Measurements from ENCODE around the gene EXT2.

Gene EXT2

DNA sequence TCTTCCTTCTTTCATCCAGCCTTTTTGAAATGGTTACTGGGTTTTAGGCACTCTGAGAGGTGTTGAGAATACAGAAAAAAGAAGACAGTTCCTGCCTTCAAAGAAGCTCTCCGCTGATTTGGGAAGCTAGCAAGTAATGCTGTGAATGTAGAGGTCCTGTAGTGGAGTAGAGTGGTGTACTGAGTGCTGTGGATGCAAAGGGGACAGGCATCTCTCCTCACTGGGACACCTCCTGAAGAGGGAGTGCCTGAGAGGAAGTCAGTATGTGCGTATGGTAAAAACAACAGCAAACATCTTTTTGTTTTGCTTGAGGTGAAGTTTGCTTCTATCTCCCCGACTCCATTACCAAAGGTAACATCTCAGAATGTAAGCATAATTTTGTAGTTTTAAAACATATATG lies 77.5 kb downstream of the EXT2 start:
- H3K9me3 ChIP-seq (ENCODE audit: control insufficient read depth, insufficient read depth, low read length), result no peaks in the 10 kb centered on the region
- H3K36me3 ChIP-seq (ENCODE audit: control insufficient read depth, low read length), result no peaks in the 10 kb centered on the region
- TF ChIP-seq, protein P1, sequence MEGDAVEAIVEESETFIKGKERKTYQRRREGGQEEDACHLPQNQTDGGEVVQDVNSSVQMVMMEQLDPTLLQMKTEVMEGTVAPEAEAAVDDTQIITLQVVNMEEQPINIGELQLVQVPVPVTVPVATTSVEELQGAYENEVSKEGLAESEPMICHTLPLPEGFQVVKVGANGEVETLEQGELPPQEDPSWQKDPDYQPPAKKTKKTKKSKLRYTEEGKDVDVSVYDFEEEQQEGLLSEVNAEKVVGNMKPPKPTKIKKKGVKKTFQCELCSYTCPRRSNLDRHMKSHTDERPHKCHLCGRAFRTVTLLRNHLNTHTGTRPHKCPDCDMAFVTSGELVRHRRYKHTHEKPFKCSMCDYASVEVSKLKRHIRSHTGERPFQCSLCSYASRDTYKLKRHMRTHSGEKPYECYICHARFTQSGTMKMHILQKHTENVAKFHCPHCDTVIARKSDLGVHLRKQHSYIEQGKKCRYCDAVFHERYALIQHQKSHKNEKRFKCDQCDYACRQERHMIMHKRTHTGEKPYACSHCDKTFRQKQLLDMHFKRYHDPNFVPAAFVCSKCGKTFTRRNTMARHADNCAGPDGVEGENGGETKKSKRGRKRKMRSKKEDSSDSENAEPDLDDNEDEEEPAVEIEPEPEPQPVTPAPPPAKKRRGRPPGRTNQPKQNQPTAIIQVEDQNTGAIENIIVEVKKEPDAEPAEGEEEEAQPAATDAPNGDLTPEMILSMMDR (IDR thresholded peaks at IDR 0.05; ENCODE audit: low read depth, low read length, poor library complexity, severe bottlenecking), result no peak
- no peak for TF ChIP-seq EZH2phosphoT487 (IDR thresholded peaks at IDR 0.05; ENCODE audit: borderline replicate concordance, low read length)
- no peak overlapping the region for H3K4me3 ChIP-seq (ENCODE audit: low read length)
- H3F3A ChIP-seq (ENCODE audit: control insufficient read depth, insufficient read depth), result no peaks in the 10 kb centered on the region
- H3K9me2 ChIP-seq (replicated peaks; ENCODE audit: control insufficient read depth, low read length), result no peaks in the 10 kb centered on the region
- no peak overlapping the region for H3K27ac ChIP-seq (ENCODE audit: low read depth, low read length)
- no peaks in the 10 kb centered on the region for H3K27me3 ChIP-seq (ENCODE audit: control insufficient read depth, low read length)
- no peaks in the 10 kb centered on the region for H3K4me1 ChIP-seq (ENCODE audit: control insufficient read depth, low read length)
- H3K79me2 ChIP-seq (ENCODE audit: control insufficient read depth, low read length), result no peaks in the 10 kb centered on the region
- H3K4me2 ChIP-seq (ENCODE audit: low read length), result no peak overlapping the region
- no peaks in the 10 kb centered on the region for H4K20me1 ChIP-seq (ENCODE audit: control insufficient read depth, insufficient read depth, low read depth, low read length)

DNA sequence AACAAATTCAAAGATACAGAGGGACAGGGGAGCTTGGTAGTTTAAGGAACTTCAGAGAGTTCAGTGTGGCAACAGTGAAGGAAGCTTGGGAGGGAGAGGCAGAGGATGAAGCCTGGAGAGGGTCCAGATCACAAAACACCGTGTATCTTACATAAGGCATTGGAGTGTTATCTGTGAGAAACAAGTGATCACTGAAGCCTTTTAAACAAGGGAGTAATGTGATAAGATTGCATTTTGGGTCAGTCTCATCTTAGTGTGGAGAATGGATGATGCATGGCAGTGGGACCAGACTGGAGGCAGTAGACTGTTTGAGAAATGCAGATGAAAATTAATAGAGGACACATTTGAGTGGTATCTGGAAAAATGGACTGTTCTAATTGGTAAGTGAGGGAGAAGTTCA lies 79.4 kb downstream of the EXT2 start:
- no peak overlapping the region for H3K27ac ChIP-seq (ENCODE audit: low read depth, low read length)
- no peaks in the 10 kb centered on the region for H3K79me2 ChIP-seq (ENCODE audit: control insufficient read depth, low read length)
- no peaks in the 10 kb centered on the region for H3F3A ChIP-seq (ENCODE audit: control insufficient read depth, insufficient read depth)
- H3K4me3 ChIP-seq (ENCODE audit: low read length), result no peak overlapping the region
- no peaks in the 10 kb centered on the region for H4K20me1 ChIP-seq (ENCODE audit: control insufficient read depth, insufficient read depth, low read depth, low read length)
- H3K27me3 ChIP-seq (ENCODE audit: control insufficient read depth, low read length), result no peaks in the 10 kb centered on the region
- H3K4me1 ChIP-seq (ENCODE audit: control insufficient read depth, low read length), result no peaks in the 10 kb centered on the region
- H3K4me2 ChIP-seq (ENCODE audit: low read length), result no peak overlapping the region
- no peaks in the 10 kb centered on the region for H3K36me3 ChIP-seq (ENCODE audit: control insufficient read depth, low read length)
- TF ChIP-seq, protein P1 (IDR thresholded peaks at IDR 0.05; ENCODE audit: low read depth, low read length, poor library complexity, severe bottlenecking), result no peak
- TF ChIP-seq EZH2phosphoT487 (IDR thresholded peaks at IDR 0.05; ENCODE audit: borderline replicate concordance, low read length), result no peak
- no peaks in the 10 kb centered on the region for H3K9me2 ChIP-seq (replicated peaks; ENCODE audit: control insufficient read depth, low read length)
- H3K9me3 ChIP-seq (ENCODE audit: control insufficient read depth, insufficient read depth, low read length), result no peaks in the 10 kb centered on the region

DNA sequence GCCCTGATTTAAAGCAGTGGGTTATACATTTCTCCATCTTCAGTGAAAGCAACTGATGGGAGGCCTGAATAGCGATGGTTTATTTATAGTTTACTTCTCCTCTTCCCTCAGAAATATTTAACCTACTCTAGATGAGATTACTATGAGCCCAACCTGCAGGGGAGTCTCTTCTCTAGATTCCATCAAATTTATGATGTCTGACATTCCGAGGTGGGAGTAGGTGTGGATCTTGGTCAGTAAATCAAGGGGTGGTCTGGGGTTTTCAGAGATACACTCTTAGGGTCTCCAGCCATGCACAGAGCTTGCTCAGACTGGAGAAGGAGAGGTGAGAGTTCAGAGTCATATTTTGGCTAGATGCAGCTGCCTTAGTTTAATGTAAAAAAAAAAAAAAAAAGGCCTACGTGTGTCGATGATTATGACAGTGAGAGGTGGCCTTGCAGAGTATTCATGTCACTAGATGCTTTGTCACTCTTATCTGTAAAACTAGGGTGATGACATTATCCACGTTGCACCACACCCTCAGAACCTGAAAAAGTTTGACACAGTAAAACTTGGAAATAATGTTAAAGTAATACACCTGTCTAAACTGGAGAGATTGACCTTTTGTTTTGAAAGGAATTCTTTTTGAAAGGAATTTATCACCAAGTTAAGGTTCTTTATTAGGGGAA lies 81.2 kb downstream of the EXT2 start:
- Histone ChIP-seq H3K27ac (ENCODE audit: low read depth, low read length) (no peak overlapping the region), H3K4me3 (ENCODE audit: low read length) (no peak overlapping the region), H4K20me1 (ENCODE audit: control insufficient read depth, insufficient read depth, low read depth, low read length) (no peaks in the 10 kb centered on the region)

More for the DNA sequence above, 81.2 kb downstream of the EXT2 start:
- TF ChIP-seq EZH2phosphoT487 (IDR thresholded peaks at IDR 0.05; ENCODE audit: borderline replicate concordance, low read length), result no peak
- TF ChIP-seq, protein P1 (IDR thresholded peaks at IDR 0.05; ENCODE audit: low read depth, low read length, poor library complexity, severe bottlenecking), result no peak
- no peaks in the 10 kb centered on the region for H3K27me3 ChIP-seq (ENCODE audit: control insufficient read depth, low read length)
- no peaks in the 10 kb centered on the region for H3F3A ChIP-seq (ENCODE audit: control insufficient read depth, insufficient read depth)
- H3K9me2 ChIP-seq (replicated peaks; ENCODE audit: control insufficient read depth, low read length), result no peaks in the 10 kb centered on the region
- no peak overlapping the region for H3K4me2 ChIP-seq (ENCODE audit: low read length)
- no peaks in the 10 kb centered on the region for H3K4me1 ChIP-seq (ENCODE audit: control insufficient read depth, low read length)
- H3K9me3 ChIP-seq (ENCODE audit: control insufficient read depth, insufficient read depth, low read length), result no peaks in the 10 kb centered on the region
- H3K79me2 ChIP-seq (ENCODE audit: control insufficient read depth, low read length), result no peaks in the 10 kb centered on the region
- no peaks in the 10 kb centered on the region for H3K36me3 ChIP-seq (ENCODE audit: control insufficient read depth, low read length)

All from DOHH2 (cell line).